Activated gamma-delta T cell treated with Interleukin-2 at 50 U/mL for 16 hours (primary cell): ENCODE data around the gene SLC25A19.
A peak's percentile ranks its signal among the peaks of the same experiment; 100 is the strongest.
"Not testable (repeated sequence)": the region's sequence is repeated elsewhere in the genome, so short reads cannot be mapped to it uniquely, and the experiment has no call there.

Experiments used
- DNase-seq: peaks from one replicate; pipeline ENCODE4 v3.0.0-alpha.2; 2020

SLC25A19 gene

GRCh38 chr17:75301049-75301448, 11.8 kb upstream of the SLC25A19 start:
- no peak for DNase-seq

- no peak for DNase-seq
Measured at GRCh38 chr17:75300280-75300679, 11.0 kb upstream of the SLC25A19 start.

DNA sequence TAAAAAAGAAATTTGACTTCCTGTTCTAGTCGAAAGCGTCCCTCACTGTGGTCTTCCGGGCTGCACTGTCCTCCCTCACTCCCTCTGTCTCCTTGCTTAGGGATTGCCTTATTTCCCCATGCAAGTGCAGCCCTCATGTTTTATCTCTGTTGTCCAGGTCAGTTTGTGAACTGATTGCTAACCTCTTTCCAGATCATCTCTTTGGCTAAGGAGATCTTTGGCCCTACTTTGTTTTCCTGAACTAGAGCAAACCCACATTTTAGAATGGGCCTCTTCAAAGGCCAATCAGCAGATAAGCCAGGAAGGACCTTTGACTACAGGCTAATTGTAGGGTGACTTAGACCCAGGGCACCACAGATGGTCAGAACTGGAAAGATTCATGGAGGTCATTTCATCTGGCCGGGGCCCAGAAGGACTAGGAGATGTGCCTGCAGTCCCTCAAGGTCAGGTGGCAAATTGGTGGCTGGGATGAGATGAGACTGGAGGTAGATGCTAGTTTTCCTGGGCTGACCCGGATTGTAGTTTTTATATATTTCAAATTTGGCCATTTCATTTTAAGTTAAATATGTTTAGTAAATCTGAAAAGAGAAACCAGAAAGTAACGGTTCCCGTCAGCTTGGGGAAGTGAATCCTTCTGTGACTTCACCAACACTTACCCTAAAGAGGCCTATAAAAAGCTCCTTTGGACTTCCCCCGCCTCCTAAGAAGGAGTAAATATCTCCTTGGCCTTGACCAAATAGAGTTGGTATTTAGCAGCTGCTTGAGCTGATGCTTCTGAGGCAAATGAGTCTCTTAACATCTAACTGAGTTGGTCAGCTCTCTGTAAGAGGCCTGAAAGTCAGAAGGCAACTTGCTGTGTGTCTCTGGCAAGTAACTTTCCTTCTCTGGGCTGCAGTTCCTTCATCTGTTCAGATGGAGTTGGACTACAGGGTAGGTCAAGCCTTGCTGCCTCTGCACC, 6.2 kb upstream of the SLC25A19 start:
- no peak for DNase-seq

DNA sequence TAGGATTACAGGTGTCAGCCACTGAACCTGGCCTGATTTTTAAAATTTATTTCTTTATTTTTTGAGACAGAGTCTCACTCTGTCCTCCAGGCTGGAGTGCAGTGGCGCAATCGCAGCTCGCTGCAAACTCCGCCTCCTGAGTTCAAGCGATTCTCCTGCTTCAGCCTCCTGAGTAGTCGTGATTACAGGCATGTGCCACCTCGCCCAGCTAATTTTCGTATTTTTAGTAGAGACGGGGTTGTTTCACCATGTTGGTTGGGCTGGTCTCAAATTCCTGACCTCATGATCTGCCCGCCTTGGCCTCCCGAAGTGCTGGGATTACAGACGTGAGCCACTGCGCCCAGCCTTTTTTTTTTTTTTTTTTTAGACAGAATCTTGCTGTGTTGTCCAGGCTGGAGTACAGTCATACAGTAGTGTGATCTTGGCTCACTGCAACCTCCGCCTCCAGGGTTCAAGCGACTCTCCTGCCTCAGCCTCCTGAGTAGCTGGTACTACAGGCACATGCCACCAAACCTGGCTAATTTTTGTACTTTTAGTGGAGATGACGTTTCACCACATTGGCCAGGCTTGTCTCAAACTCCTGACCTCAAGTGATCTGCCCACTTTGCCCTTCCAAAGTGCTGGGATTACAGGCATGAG, 3.7 kb upstream of the SLC25A19 start:
- not testable (repeated sequence) for DNase-seq

DNA sequence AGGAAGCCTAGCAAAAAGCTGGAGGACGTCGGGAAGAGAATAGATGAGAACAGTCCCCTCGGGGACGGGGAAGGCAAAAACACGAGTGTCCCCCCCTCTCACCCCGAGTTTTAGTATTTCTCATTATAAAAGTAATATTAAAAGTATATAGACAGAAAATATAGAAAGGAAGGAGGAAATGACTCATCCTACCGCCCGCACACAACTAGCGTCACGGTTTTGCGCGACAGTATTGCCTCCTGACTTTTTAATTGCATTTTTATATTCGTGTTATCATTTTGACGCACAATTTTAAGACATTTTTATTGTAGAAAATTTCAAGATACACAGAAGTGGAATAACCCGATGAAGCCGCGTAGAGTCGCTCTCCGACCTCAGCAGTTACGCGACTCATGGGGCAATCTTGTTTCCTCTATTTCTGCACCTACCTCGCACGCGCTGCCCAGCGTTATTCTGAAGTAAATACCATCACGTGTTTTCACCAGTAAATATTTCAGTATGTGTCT, 652 bp upstream of the SLC25A19 start:
- DNase-seq: peak; percentile 43

DNA sequence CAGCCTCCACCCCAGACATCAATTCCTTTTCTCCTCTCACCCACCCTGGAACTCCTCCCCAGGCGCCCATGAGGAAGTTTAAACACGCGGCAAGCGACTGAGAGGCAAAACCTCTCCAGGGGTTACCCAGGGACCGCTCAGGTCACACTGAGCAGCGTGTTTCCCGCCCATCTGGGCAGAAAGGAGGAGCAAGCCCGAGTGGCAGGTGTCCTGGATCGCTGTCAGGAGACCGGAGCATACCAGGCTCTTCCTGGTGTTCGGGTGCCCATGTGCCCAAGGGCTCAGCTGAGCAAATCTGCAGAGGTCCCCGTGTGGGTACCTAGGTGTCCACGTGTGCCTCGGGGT, 491 bp downstream of the SLC25A19 start:
- no peak for DNase-seq

- DNase-seq: no peak
Measured at GRCh38 chr17:75288359-75288758, 874 bp downstream of the SLC25A19 start.

DNA sequence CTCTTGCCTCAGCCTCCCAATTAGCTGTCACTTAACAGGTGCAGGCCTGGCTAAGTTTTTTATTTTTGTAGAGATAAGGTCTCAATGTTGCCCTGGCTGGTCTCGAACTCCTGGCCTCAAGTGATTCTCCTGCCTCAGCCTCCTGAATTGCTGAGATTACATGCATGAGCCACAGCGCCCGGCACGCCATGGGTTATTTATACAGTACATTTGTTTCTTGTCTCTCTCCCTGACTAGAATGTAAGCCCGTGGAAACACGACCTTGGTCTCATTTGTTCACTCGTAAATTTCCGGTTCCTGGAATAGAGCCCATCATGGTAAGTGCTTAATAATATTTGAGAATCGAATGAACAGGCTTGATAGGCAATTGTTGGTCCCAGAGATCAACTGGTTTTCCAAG, 2.0 kb downstream of the SLC25A19 start:
- DNase-seq: no peak

DNA sequence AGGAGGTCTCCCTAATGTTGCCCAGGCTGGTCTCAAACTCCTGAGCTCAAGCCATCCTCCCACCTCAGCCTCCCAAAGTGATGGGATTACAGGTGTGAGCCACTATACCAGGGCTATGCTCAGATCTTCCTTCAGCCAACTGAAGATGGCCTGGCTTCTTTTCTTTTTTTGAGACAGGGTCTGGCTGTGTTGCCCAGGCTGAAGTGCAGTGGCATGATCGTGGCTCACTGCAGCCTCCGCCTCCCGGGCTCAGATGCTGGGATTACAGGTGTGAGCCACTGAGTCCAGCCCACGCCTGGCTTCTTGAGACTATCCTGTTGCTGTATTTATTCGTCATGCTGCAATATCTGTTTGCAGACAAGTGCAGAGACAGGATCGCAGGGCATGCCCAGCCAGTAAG, 4.1 kb downstream of the SLC25A19 start:
- DNase-seq: no peak

DNA sequence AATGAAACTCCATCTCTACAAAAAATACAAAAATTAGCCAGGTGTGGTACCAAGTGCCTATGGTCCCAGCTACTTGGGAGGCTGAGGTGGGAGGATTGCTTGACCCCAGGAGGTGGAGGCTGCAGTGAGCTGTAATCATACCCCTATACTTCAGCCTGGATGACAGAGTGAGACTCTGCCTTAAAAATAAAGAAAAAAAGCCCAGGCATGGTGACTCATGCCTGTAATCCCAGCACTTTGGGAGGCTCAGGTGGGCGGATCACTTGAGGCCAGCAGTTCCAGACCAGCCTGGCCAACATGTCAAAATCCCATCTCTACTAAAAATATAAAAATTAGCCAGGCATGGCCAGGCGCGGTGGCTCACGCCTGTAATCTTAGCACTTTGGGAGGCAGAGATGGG, 9.0 kb downstream of the SLC25A19 start:
- DNase-seq: not testable (repeated sequence)

DNA sequence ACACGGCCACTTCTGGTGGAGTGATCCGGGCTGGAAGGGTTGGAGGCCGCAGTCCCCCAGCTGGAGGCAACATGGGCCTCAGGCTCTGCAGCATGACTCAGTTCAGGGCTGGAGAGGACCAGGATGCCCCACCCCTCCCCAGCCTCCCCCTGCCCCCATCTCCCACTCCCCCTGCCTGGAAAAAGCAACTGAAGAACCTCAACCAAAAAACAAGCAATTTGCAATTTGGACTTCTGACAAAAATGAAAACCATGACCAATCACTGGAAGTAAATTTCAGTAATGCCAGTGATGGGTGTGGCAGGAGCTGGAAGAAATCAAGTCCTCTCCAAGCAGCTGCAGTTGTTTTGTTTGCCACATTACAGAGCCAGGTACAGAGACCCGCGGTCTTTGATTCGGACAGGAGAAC, 11.6 kb downstream of the SLC25A19 start:
- DNase-seq: no peak

DNA sequence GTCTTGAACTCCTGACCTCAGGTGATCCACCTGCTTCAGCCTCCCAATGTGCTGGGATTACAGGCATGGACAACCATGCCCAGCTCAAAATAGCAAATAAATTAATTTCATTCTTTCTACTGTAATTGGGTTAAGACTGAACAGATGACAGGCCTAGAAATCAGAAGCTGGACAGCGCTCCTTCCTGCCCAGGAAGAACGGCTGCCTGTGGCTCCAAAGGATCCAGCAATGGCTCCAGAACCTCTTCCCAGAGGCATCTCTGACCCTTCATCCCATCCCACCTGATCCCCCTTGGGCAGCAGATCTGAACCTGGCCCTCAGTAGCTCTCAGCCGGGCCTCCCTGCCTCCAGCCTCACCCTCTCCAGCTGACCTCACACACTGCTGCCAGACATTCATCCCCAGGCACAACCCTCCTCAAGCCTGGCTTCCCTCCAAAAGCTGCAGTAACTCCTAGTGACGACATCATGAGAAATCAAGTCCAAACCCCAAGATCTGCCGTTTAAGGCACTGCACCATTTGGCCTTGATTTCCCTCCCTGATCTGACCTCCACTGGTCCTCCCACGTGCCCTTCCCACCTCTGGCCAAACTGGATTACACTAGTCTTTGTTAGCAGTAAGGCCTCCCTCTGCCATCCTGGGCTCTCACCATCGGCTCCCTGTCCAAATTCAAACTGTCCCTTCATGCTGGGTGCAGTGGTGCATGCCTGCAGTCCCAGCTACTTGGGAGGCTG, 15.1 kb downstream of the SLC25A19 start:
- no peak for DNase-seq

- no peak for DNase-seq
Measured at GRCh38 chr17:75272848-75273184, 16.4 kb downstream of the SLC25A19 start.

- DNase-seq: no peak
Measured at GRCh38 chr17:75271955-75272847, 17.0 kb downstream of the SLC25A19 start.

- DNase-seq: peak; percentile 87
Measured at GRCh38 chr17:75271233-75271954, 17.8 kb downstream of the SLC25A19 start.

DNA sequence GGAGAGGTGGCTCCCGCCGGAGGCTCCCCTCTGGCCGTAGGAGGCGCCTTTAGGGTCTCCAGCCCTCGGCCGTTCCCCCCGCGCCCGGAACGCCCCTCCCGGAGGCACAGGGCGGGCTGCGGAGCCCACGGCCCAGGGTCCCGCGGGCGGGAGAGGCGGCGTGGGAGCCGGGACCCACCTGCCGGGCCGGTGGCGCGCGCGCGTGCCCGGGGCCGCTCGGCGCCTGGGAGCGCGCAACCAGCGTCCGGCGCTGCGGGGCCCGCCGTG, 18.3 kb downstream of the SLC25A19 start, which contains the start of gene MIF4GD:
Gene MIF4GD, minus strand, starts transcription at position 266 of the 267 bp plus-strand sequence. CDS start 1,036 bp downstream, outside the sequence.
- DNase-seq: no peak

GRCh38 chr17:75270218-75270965, 18.8 kb downstream of the SLC25A19 start:
- DNase-seq: peak; percentile 33

GRCh38 chr17:75269844-75270217, 19.4 kb downstream of the SLC25A19 start:
- DNase-seq: no peak

DNA sequence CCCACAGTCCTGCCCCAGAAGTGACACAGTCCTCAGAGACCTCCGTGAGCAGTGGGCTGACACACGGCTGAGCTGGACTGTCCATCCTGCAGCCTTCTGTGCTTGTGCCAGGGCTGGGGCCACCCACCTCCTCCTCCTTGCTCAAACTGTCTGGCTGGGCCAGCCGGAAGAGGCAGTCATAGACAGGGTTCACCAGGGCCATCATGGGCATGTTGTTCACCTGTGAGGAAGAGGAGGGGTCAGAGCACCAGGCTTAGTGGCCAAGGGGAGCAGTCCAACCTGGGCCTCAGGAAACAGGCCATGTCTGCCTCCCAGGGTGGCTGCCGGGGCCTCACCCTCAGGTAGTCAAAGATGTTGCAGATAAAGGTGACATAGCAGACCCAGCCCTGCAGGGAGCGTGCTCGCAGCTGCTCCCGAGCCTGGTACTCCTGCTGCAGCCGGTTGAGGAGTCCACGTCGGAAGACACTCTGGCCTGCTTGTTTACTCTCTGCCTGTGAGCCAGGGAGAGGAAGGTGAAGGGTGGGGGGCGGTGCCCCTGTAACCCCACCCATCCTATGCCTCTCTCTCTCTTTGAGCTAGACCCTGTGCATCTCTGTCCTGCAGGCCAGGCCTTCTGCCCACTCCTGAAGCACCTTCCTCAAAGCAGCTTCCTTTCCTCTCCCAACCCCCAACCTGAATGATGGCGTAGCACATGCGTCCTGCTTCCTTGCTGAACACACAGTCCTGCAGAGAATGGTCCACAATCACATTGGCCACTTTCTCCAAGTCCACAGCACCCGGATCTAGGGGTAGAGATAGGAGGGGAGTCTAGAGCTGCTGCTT, 21.6 kb downstream of the SLC25A19 start:
- DNase-seq: no peak

GRCh38 chr17:75267153-75267410, 22.2 kb downstream of the SLC25A19 start:
- DNase-seq: no peak
